HepG2 (cell line): ENCODE results near the gene PAPOLA.
A peak's percentile ranks its signal among the peaks of the same experiment; 100 is the strongest.

Experiments used
- ATF1 ChIP-seq: IDR thresholded peaks from 2 replicates; pipeline ENCODE4 v1.6.1; 2016; ENCODE audit warnings: mild to moderate bottlenecking, control low read depth
- BORCS8-MEF2B ChIP-seq: sonication (generic); formaldehyde crosslinking; IDR thresholded peaks from 2 replicates; pipeline ENCODE4 v1.8.0; 2022; ENCODE audit warnings: mild to moderate bottlenecking, missing genetic modification reagents
- CTCF ChIP-seq: sonication (generic); formaldehyde crosslinking; IDR thresholded peaks from 2 replicates; pipeline ENCODE4 v1.5.0; 2020; ENCODE audit warnings: mild to moderate bottlenecking, missing genetic modification reagents, moderate library complexity
- DDIT3 ChIP-seq: sonication (generic); formaldehyde crosslinking; IDR thresholded peaks from 2 replicates; pipeline ENCODE4 v1.4.0; 2020; ENCODE audit warnings: mild to moderate bottlenecking, missing genetic modification reagents
- EP300 ChIP-seq, 3 experiments: sonication (generic) in 1 of 3; formaldehyde crosslinking in 1 of 3; IDR thresholded peaks; 2 replicates each; pipeline versions ENCODE4 v1.5.1 to v1.6.1; 2011 to 2020; ENCODE audit warnings: low read depth in 2 of 3, low read length in 2 of 3, borderline replicate concordance in 1 of 3, improper control_type of control experiment in 1 of 3, mild to moderate bottlenecking in 1 of 3, missing genetic modification reagents in 1 of 3, moderate library complexity in 1 of 3
- MAZ ChIP-seq, 2 experiments: sonication (generic) in 1 of 2; formaldehyde crosslinking in 1 of 2; IDR thresholded peaks; 2 replicates each; pipeline versions ENCODE4 v1.5.0 to v1.6.1; 2012 to 2020; ENCODE audit warnings: low read depth in 2 of 2, mild to moderate bottlenecking in 2 of 2, borderline replicate concordance in 1 of 2, improper control_type of control experiment in 1 of 2, low read length in 1 of 2, missing genetic modification reagents in 1 of 2, moderate library complexity in 1 of 2
- MYC ChIP-seq: sonication (generic); formaldehyde crosslinking; IDR thresholded peaks from 2 replicates; pipeline ENCODE4 v1.9.0; 2021; ENCODE audit warnings: missing genetic modification reagents, borderline replicate concordance
- NBN ChIP-seq: fragments of 450-650 bp; conservative IDR thresholded peaks from 2 replicates; pipeline ENCODE4 v1.6.1; 2017
- NR2F1 ChIP-seq, 2 experiments: fragments of 450-650 bp in 1 of 2; formaldehyde crosslinking in 1 of 2; IDR thresholded peaks; 2 replicates each; pipeline versions ENCODE4 v1.5.0 to v1.6.1; 2016 to 2020; ENCODE audit warnings: mild to moderate bottlenecking in 1 of 2, missing compliant biosample characterization in 1 of 2, missing genetic modification reagents in 1 of 2, moderate library complexity in 1 of 2
- ZNF121 ChIP-seq: sonication (generic); formaldehyde crosslinking; IDR thresholded peaks from 2 replicates; pipeline ENCODE4 v1.5.0; 2020; ENCODE audit warnings: mild to moderate bottlenecking, missing genetic modification reagents
- ZNF337 ChIP-seq: sonication (generic); formaldehyde crosslinking; IDR thresholded peaks from 2 replicates; pipeline ENCODE4 v1.5.1; 2020; ENCODE audit warnings: missing genetic modification reagents, low read depth, mild to moderate bottlenecking, borderline replicate concordance
- ZNF414 ChIP-seq: sonication (generic); formaldehyde crosslinking; IDR thresholded peaks from 2 replicates; pipeline ENCODE4 v1.5.0; 2020; ENCODE audit warnings: missing genetic modification reagents

- TF ChIP-seq ATF1 (CRISPR knock-in tag) (no peak), MAZ (IDR thresholded peaks at IDR 0.05; ENCODE audit: borderline replicate concordance, low read depth, low read length) (no peak), MAZ (CRISPR knock-in tag; IDR thresholded peaks at IDR 0.05; ENCODE audit: low read depth) (no peak), CTCF (CRISPR knock-in tag) (no peak), ZNF337 (no peak), DDIT3 (CRISPR knock-in tag) (no peak), ZNF414 (CRISPR knock-in tag) (no peak), MYC (CRISPR knock-in tag) (no peak), ZNF121 (peak; percentile 77), NBN (no peak), BORCS8-MEF2B (CRISPR knock-in tag) (no peak), EP300 (IDR thresholded peaks at IDR 0.05; ENCODE audit: low read depth in 2 of 2, low read length in 2 of 2) (no peak), EP300 (CRISPR knock-in tag; IDR thresholded peaks at IDR 0.05; ENCODE audit: borderline replicate concordance) (no peak), NR2F1 (CRISPR knock-in tag; IDR thresholded peaks at IDR 0.05) (no peak)
Measured at GRCh38 chr14:96511146-96511545, 9.0 kb downstream of the PAPOLA start.
